Smooth muscle cell (in vitro differentiated cells): Measurements from ENCODE around the gene TMEM169. TPM values are rescaled to one million over a fixed set of nuclear protein-coding genes. Genes with fewer than 3 reads are reported as not detected.

ENCODE experiments used
- DNase-seq: peaks from one replicate; lab custom pipeline; 2025; ENCODE audit not compliant: unreplicated experiment; lab: John Stamatoyannopoulos, UW
- H2AFZ ChIP-seq: fragments of 200-600 bp; sonication (generic); 2 replicates; pipeline ENCODE4 v1.6.0; 2016; ENCODE audit warnings: antibody characterized with exemption, low read depth, mild to moderate bottlenecking
- H3F3A ChIP-seq: fragments of 200-600 bp; sonication (generic); 2 replicates; pipeline ENCODE4 v1.6.0; 2017; ENCODE audit warnings: antibody characterized with exemption, low read depth
- H3K27ac ChIP-seq: fragments of 200-600 bp; sonication (generic); 2 replicates; pipeline ENCODE4 v1.5.1; 2016; ENCODE audit warnings: low read depth, mild to moderate bottlenecking
- H3K27me3 ChIP-seq: fragments of 200-600 bp; sonication (generic); 2 replicates; pipeline ENCODE4 v1.6.1; 2016; ENCODE audit warnings: low read depth, mild to moderate bottlenecking
- H3K36me3 ChIP-seq: fragments of 200-600 bp; sonication (generic); 2 replicates; pipeline ENCODE4 v1.5.1; 2016; ENCODE audit warnings: low read depth
- H3K4me1 ChIP-seq: fragments of 200-600 bp; sonication (generic); 2 replicates; pipeline ENCODE4 v1.5.1; 2016; ENCODE audit warnings: low read depth
- H3K4me2 ChIP-seq: fragments of 200-600 bp; sonication (generic); 2 replicates; pipeline ENCODE4 v1.6.0; 2016; ENCODE audit warnings: mild to moderate bottlenecking
- H3K4me3 ChIP-seq: fragments of 200-600 bp; sonication (generic); 2 replicates; pipeline ENCODE4 v1.5.1; 2016; ENCODE audit warnings: mild to moderate bottlenecking
- H3K79me2 ChIP-seq: fragments of 200-600 bp; sonication (generic); 2 replicates; pipeline ENCODE4 v1.6.0; 2016; ENCODE audit warnings: low read depth, mild to moderate bottlenecking
- H3K9ac ChIP-seq: fragments of 200-600 bp; sonication (generic); 2 replicates; pipeline ENCODE4 v1.6.0; 2016; ENCODE audit warnings: low read depth
- H3K9me3 ChIP-seq: fragments of 200-600 bp; sonication (generic); replicated peaks from 2 replicates; pipeline ENCODE4 v1.5.1; 2016; ENCODE audit warnings: low read depth
- H4K20me1 ChIP-seq: fragments of 200-600 bp; sonication (generic); 2 replicates; pipeline ENCODE4 v1.6.0; 2016; ENCODE audit warnings: low read depth
- WGBS: methylation state at CpG from one replicate; pipeline ENCODE4 v1.1.7; 2016; ENCODE audit warnings: low lambda C conversion rate; 5-methylcytosine and 5-hydroxymethylcytosine counted together
- polyA plus RNA-seq: library from polyadenylated mRNA; unstranded; fragments of >200 nt; fragmentation: Nextera tagmentation; extraction: Ambion mirVana; gene quantifications from 2 replicates; pipeline ENCODE4 v1.2.1, GENCODE V29; 2016
- total RNA-seq: library from RNA; depleted of rRNA; stranded (reverse); fragments of >200 nt; gene quantifications from 2 replicates; pipeline ENCODE4 v1.2.3, GENCODE V29; 2014
- TF ChIP-seq, protein P1 (sequence below): fragments of 200-600 bp; sonication (generic); IDR thresholded peaks from 2 replicates; pipeline ENCODE4 v1.5.1; 2017; ENCODE audit warnings: borderline replicate concordance, mild to moderate bottlenecking, antibody characterized with exemption; ENCODE audit not compliant: insufficient read depth, poor library complexity, severe bottlenecking

Gene TMEM169
- total and polyA plus RNA-seq, 2 experiments from 2014 or later: 3.6 to 5.7 TPM

DNA sequence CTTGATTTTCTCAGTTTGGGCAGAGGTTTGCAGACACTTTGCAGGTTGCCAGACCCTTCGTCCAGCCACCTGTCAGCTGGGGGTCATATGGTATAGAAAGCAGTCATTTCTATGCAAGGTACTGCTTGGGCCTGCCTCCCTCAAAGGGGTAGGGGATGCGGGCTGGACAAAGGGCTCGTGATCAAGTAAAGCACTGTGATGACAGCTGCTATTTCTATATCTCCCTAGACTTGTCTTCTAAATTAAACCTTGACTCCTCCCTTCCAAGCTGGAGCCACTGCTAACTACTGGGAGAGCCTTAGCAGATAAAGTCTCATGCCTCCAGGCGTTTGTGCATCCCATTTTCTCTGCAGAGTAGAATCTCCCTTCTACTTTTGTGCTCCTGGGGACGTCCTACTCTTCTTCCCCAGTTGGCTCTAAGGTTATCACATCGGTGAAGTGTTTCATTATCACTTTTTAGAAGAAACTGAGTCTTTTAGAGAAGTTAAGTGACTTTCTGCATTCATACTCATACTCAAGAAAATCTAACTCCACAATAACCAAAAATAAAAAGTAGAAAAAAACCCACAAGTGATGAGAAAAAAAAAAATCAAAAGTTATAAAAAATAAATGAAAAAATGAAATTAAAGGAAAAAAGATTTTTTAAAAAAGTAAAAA, 26.7 kb downstream of the TMEM169 start:
- peaks cover 41% of the 10 kb centered on the region for H3K79me2 ChIP-seq
- H3K36me3 ChIP-seq: no peaks in the 10 kb centered on the region
- no peak for DNase-seq
- H4K20me1 ChIP-seq: peaks cover 9% of the 10 kb centered on the region
- TF ChIP-seq, protein P1, sequence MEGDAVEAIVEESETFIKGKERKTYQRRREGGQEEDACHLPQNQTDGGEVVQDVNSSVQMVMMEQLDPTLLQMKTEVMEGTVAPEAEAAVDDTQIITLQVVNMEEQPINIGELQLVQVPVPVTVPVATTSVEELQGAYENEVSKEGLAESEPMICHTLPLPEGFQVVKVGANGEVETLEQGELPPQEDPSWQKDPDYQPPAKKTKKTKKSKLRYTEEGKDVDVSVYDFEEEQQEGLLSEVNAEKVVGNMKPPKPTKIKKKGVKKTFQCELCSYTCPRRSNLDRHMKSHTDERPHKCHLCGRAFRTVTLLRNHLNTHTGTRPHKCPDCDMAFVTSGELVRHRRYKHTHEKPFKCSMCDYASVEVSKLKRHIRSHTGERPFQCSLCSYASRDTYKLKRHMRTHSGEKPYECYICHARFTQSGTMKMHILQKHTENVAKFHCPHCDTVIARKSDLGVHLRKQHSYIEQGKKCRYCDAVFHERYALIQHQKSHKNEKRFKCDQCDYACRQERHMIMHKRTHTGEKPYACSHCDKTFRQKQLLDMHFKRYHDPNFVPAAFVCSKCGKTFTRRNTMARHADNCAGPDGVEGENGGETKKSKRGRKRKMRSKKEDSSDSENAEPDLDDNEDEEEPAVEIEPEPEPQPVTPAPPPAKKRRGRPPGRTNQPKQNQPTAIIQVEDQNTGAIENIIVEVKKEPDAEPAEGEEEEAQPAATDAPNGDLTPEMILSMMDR: no peak
- H3F3A ChIP-seq: peaks cover 23% of the 10 kb centered on the region
- peak overlapping the region; percentile 75 for H3K27ac ChIP-seq
- peak overlapping the region; percentile 57 for H3K9ac ChIP-seq
- 47% methylated on average over 6 of the region's 6 CpGs for WGBS
- no peaks in the 10 kb centered on the region for H3K27me3 ChIP-seq
- no peaks in the 10 kb centered on the region for H3K9me3 ChIP-seq
- H2AFZ ChIP-seq: no peak overlapping the region
- peak overlapping the region; percentile 85 for H3K4me2 ChIP-seq
- peaks cover 33% of the 10 kb centered on the region for H3K4me1 ChIP-seq
- peak overlapping the region; percentile 75 for H3K4me3 ChIP-seq

DNA sequence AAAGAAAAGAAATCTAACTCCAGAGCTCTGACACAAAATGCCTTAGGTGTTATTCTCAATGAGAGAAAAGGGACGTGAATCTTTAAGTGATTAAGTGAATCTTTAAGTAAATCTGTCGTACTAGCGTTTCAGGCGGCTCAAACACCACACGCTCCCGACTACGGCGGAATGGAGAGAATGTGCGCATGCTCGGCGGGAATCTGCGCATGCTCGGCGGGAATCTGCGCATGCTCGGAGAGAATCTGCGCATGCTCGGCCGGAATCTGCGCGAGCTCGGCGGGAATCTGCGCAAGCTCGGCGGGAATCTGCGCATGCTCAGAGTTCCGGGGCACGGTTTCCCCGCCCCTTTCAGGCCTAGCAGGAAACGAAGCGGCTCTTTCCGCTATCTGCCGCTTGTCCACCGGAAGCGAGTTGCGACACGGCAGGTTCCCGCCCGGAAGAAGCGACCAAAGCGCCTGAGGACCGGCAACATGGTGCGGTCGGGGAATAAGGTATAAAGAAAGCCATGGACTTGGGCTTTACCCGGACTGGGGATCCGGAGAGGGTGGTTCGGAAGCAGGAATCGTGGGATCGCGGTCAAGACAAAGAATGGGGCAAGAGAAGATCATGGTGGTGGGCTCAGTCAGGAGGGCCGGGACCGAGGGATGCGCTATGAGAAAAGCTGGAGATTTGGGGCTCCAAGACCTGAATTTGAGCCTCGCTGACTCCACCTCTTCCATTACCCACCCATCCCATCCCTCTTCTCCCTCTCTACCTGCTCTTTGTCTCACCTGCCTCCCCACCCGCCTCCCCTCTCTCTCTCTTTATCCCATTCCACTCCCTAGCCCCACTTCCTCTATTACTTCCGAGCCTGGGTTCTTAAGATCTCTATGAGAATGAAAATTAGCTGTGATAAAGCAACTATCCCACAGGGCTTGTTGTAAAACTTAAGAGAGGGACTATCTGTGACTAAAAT, 27.5 kb downstream of the TMEM169 start, which contains the start of gene XRCC5:
TSS of gene XRCC5 (plus strand) at position 382 of the 955 bp plus-strand sequence. CDS start at position 471, 89 bp downstream.
- Histone ChIP-seq H3K27me3 (no peaks in the 10 kb centered on the region), H3K4me2 (peak within 1 kb of the TSS; percentile 93), H3K27ac (peak within 1 kb of the TSS; percentile 75), H3K9me3 (no peaks in the 10 kb centered on the region), H3K9ac (peak within 1 kb of the TSS; percentile 92), H3K4me3 (peak within 1 kb of the TSS; percentile 75), H3K79me2 (peaks cover 44% of the 10 kb centered on the region), H4K20me1 (peaks cover 9% of the 10 kb centered on the region), H3K4me1 (peaks cover 33% of the 10 kb centered on the region), H3K36me3 (no peaks in the 10 kb centered on the region), H2AFZ (peak within 1 kb of the TSS; percentile 75), H3F3A (peaks cover 31% of the 10 kb centered on the region)
- TF ChIP-seq, protein P1: no peak
- under 1% methylated on average over 57 of the region's 57 CpGs for WGBS
- DNase-seq: peak; percentile 91

DNA sequence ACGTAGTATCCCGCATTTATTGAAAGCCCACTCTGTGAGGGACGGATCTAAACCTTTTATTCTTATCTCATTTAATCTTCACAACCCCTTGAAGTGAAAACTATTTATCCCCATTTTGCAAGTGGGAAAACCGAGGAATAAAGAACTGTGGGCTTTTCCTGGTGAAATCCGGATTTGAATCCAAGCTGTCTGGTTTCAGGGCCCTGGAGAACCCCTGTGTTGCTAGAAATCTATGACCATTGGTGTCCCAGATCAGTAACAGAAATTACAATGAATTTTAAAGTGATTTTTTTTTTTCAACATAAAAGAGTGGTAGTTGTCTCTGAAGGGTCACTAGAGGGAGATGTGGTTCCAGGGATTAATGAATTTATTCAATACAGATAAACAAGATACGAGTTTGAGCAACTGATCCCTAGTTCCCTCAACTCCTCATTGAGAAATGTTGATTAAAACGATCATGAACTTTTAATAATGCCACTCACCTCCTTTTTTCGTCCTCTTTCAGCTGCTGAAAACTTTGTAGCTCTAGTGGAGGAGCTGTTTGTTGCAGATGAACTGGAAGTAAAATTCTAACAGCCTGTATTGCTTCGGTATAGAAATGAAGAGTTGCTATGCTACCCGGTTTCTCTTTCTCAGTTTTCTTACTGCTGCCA, 28.4 kb downstream of the TMEM169 start:
- H3K4me2 ChIP-seq: peak overlapping the region; percentile 93
- peak overlapping the region; percentile 75 for H3K4me3 ChIP-seq
- H3K27ac ChIP-seq: peak overlapping the region; percentile 68
- peak overlapping the region; percentile 75 for H2AFZ ChIP-seq
- no peaks in the 10 kb centered on the region for H3K9me3 ChIP-seq
- peaks cover 35% of the 10 kb centered on the region for H3K4me1 ChIP-seq
- no peak for DNase-seq
- H4K20me1 ChIP-seq: peaks cover 9% of the 10 kb centered on the region
- TF ChIP-seq, protein P1: peak; percentile 50
- H3K79me2 ChIP-seq: peaks cover 46% of the 10 kb centered on the region
- H3K9ac ChIP-seq: peak overlapping the region; percentile 92
- H3K27me3 ChIP-seq: no peaks in the 10 kb centered on the region
- 14% methylated on average over 10 of the region's 10 CpGs for WGBS
- peaks cover 33% of the 10 kb centered on the region for H3F3A ChIP-seq
- H3K36me3 ChIP-seq: no peaks in the 10 kb centered on the region
